HuH-7 (cell line): ENCODE measurements around the gene GRB10.

ENCODE experiments used
- DNase-seq: peaks from one replicate; pipeline ENCODE4 v3.0.0; 2011; ENCODE audit warnings: low spot score

GRB10 gene

DNA sequence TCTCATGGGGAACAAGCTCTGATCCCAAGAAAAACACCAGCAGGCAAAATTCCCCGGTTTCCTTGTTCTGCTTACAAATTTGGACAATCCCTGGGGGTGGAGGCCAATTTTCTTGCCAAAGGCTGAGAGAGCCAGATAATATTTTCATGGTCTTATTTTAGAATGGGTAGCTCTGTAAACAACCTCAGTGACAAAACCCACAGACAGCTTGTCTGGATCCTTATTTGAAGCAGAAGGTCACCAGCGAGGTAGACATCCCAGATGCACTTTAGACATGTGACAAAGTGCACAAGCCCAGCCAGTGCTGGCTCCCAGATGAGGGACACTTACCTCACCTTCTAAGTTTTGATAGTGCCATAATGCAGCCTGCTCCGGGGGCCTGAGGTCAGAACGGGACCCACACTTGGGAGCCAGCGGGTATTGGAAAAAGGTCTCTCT is 114.9 kb downstream of the GRB10 start:
- no peak for DNase-seq

DNA sequence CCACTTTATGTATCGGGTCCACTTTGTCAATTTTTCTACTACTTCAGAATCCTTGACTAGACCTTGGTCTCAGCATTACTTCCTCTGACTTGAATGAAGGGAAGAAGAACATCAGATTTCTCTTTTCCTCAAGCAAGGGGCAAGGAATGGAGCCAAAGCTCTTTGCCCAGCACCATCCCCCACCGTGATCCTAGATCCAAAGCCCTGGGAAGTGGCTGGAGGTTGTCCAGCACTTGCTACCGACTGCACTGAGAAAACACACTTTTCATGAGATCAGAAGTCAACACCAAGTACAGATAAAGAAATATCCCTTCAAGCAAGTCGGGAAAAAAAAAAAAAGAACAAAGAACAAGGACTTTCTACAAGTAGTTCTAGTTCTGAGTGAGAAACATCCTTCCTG is 115.4 kb downstream of the GRB10 start:
- no peak for DNase-seq

DNA sequence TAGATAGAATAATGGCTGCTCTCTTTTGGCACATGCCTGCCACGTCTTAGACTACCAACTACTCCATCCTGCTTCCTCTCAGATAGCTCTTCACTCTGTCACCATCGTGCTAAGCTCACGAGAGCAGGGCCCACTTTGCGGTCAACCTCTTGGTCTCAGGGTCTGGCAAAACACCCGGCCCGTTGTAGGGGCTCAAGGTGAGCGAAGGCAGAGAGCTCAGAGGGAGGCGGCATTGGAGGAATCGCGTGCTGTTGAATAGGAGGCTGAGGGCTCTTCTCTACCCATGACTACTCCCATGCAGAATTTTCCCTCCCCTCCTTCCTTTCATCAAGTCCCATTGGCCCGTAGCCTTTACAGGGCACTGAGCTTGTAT is 116.6 kb downstream of the GRB10 start:
- DNase-seq: no peak

DNA sequence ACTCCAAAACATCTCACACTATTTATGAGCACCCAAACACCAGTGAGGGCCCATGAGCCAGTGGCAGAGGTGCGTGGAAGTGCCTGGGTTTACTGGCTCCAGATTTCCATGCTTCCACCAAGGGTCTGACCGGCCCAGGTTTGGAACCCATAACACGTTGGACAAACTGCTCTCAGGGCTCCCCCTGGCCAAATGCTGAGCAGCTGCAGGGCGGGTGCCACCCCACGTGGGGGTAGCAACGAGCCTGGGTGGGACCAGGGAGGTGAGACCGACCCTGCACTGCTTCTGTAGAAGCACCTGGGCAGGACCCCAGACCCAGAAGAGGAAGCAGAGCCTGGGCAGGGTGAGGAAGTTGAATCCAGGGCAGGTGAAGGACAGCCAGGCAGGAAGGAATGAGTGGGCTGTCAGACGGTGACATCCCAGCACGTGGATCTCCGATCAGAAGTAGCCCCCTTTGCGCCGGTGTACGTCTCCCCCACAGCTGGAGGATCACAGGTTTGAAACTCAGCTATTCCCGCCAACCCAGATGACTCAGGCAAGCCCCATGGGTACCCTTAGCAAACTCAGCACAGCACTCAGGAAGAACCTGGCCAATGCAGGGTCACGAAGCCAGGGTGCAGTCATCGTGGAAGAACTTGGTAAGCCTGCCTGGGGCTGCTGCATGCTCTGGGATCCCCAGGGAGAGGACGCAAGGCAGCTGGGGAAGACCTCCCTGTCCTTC is 117.1 kb downstream of the GRB10 start:
- no peak for DNase-seq

DNA sequence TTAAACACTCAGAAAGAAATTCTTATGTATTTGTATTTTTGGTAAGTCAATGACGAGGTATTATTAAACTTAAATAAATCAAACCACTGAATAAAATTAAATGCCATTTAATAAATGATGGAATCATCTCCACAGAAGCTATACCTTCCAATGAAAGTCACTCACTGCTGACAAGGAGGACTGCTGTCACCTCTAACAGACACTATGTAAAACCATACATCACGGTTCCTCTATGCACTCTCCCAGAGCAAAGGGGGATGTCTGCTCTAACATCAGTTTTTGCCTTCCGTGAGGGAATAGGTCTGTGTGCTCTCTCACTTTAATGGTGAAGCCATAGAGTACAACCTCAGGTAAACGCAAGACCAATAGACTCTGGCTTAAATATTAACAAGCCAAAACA is 117.8 kb downstream of the GRB10 start:
- no peak for DNase-seq

DNA sequence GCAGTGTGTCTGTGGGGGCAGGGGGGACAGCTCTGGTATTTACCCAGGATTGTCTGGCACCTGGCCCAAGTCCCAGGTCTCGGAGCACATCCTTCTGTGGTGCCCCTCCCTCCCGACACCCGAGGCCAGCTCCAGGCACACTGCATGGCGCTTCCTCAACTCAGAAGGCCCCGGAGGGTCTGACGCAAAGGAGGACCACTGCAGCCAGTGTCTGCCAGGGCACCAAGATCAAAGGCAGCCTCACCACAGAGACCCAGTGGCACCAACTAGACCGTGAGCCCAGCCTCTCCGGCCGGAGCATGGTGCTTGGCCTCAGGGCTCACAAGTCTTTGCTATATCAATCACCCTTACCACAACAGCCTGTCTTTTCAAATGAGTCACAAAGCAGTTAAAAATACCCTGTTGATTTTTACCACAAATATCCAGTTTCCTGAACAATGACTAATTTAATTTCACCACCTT is 118.2 kb downstream of the GRB10 start:
- DNase-seq: no peak

DNA sequence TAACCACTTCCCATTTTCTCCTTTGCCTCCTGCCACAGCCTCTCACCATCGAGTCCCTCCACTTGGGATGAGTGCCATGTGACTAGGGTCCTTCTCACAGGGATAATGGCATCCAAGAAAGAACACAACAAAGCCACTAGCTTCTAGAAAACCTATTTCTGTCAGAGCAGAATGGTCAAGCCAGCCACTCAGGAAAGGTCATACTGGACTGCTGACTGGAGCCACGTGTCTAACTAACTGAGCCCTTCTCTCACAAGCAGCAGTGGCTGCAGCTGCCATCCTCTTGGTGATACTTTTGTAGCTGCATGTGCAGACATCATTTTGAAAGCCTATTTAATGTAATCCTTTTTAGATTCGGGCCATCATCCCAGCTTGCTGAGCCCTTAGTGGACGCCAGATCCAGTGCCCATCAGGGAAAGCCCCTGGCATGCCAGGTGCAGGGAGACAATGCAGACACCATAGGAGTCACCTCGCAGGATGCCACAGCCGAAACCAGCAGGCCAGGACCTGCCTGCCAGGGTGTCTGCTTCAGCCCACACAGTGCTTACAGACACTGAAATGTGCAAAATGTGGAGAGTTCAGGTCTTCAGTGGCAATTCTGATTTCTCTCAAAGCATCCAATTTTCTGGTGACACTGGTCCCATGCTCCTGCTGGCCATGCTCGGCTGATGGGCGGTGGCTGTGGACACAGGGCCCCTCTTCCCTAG is 119.1 kb downstream of the GRB10 start:
- no peak for DNase-seq

DNA sequence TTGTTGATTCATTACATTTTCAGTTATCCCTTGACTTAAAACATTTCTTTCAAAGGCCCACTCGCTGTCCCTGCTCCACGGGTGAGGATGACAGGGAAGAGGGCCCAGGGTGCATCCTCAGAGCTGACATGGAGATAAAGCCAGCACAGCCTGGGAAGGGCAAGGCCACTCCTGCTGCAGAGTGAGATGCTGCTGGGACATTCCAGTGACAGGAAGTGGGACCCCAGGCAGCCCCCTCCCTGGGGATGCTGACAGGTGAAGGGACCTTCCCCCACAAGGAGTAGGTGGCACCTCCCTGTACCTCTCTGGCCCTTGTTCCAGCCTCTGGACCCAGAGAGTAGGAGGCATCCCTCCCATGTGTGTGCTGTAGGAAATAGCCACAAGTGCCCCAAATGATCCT is 119.7 kb downstream of the GRB10 start:
- no peak for DNase-seq

DNA sequence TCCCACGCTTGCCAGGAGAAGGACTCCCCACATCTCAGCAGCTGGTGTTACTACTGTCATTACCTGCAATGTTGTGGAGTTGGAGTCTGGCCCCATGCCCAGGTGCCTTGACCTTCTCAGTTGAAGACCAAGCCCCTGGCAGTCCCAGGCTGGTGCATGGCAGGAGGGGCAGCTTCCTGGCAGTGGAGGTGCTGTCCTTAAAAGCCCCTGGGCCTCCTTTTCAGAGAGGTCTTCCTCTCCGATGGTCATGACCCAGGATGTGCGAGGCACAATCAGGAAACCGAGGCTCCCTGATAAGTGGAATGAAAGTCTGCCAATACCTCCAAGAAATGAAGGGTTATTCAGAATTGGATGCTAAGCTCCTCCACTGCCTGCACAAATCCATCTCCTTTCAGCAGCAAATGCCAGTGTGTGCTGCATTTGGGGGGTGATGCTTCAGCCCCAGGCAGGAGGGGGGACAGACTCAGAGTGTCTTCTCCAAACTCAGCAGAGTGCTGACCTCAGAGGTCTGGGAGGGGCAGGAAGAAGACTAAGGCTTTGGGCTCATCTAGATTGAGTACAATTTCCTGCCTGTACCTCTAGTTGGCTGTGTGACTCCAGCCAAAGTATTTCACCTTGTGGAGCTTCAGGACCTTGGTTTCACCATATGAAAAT is 120.5 kb downstream of the GRB10 start:
- DNase-seq: no peak

DNA sequence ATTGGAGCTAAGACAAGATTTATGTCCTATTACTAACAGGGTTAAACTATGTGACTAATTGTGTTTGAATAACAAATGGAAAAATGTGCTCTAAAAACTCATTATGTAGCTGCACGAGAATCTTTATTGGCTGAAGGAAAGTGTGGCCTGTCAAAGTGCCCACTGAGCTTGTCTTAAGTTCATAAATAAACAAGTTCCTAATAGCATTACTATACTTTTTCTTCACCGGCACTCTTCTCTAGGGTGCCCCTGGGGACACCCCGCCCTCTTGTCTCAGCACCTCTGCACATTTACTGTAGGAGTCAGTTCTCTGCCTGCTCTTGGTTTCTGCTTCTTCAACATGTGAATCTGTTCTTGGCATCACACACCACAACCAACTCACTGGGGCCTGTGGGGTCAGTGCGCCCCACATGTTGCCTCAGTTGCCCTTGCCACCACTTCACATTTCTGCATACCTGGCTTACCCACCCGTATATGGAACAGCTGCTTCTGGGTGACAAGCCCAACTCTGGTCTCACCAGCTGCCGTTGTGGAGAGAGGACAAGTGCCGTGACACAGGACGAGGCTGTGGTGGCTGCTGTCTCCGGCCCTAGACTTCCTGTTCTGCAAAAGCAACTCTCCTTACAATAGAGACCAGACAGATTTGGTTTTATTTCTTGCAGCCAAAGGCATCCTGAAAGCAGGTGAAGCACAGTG is 121.2 kb downstream of the GRB10 start:
- DNase-seq: no peak

DNA sequence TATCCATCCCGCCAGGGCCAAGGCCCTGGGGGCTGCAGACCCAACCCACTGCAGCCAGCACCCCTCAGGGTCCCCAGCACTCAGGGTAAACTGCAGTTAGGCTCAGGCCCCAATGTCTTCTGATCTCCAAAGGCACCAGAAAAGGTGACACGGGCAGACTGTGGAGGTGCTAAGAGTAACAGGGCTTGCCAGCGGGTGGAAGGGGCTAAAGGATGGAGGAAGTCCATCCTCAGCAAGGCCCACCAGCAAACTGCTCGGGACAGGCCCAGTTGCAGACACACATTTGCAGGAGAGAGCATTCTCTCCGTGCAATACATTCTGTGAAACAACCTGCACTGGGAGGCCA is 121.9 kb downstream of the GRB10 start:
- DNase-seq: no peak

DNA sequence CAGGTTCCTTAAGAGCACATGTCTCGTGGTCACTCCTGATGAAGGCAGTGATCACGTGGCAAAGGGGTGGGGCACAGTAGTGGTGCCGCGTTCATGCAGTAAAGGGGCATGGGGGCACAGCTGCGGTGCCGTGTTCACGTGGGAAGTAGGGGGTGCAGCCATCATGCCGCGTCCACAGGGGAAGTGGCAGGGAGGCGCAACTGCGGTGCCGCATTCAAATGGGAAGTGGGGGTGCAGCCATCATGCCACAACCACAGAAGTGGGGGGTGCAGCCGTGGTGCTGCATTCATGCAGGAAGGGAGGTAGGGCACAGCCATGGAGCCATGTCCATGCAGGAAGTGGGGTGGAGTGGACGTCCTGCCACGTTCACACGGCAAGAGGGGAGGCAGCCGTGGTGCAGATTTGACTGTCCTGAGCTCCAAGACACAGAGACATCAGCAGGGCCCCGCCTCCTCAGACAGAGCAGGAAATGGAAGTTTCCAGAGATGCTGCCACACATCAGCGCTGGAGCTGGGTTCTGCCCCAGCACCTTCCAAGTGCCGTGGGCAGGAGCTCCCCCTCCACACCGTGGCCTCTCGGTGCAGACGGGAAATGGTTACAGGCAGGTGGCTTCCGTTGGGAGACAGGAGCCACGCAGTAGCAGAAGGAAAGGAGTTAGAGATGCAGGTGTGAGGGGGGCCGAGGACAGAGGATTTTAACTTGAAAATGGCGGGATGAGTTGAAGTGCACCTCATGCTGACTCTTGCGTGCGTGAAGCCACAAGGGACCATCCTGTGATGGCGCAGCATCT is 122.5 kb downstream of the GRB10 start:
- DNase-seq: no peak

DNA sequence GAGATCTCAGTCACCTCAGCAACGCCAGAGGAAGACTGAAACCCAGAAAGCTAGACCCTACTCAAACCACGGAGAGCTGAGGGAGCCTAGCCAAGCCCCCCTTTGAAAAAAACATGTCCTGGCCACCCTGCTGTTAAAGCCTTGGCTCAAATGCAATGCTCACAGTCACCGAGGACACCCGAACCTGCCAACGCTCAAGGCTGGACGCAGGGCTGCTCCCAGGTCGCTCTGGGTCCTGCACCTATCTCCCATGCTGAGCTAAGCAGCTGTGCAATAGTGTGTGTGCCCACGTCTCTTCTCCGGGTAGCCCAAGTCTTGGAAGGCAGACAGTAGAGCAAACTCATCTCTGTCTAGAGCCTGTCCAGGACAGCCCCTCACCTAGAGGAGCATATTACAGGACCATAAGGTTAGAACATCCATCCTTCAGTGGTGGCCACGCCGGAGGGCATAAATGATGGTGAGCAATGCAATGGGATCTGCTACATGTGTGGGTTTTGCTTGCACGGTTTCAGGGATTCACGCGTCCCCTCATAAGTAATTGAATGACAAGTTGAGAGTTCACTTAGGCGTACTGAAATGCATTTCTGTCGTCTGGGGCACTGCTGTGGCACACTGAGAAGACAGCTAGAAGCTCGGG is 123.2 kb downstream of the GRB10 start:
- DNase-seq: no peak

DNA sequence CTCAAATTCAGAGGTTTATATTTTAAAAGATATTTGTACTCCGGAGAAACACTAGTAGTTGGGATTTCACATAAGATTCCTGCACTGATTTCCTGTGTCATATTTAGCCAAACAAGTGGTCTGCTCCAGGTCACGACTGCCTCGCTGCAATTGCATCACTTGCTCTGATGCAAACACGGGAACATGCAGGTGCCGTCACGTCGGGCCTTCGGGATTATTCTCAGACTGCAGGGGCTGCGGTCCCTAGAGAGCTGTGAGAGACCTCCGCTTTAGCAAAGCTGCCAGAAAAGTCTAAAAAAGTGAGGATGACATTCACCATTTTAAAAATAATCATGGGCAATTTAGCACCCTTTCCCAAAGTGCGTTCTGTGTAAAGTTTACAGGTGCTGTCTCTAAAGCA is 124.0 kb downstream of the GRB10 start:
- DNase-seq: no peak

DNA sequence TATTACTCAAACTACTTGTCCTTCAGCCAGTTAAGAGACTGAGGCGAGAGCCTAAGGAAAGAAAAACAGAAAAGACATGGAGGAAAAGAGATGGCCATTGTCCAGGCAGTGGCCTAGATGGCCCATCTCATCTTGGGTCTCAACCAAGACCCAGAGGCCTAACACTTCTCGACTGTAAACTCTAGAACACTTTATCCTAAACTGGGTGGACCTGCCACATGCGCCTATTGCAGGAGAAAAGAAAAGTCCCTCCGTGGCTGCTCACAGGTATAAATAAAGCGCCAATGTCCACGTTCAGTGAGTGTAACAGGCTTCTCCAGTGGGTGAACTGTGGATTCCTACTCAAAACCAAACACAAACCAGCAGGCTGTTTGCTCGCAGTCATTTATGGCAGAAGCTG is 124.8 kb downstream of the GRB10 start:
- DNase-seq: no peak

DNA sequence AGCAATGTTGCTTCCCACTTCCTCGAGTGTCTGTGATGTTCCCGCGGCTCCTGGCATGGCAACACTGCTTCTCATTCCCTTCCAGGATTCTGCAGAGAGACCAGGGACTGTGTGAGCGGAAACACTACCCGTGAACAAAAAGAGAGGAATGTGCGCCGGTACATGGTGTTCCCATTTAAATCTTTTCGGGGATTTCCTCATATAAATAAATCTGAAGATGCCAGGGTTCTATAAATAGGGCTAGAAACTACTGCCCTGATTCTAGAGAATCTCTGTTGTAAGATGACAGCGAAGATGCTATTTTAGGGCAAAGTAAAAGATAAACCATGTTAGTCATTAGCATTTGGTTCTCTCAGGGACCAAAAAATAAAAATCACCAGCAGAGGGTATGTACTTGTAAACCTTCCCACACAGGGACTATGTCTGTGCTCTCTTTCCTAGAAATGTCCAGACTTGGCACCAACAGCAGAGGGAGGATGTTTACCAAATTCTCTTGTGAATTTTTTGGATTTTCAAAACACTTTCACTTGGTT is 125.3 kb downstream of the GRB10 start:
- DNase-seq: no peak

DNA sequence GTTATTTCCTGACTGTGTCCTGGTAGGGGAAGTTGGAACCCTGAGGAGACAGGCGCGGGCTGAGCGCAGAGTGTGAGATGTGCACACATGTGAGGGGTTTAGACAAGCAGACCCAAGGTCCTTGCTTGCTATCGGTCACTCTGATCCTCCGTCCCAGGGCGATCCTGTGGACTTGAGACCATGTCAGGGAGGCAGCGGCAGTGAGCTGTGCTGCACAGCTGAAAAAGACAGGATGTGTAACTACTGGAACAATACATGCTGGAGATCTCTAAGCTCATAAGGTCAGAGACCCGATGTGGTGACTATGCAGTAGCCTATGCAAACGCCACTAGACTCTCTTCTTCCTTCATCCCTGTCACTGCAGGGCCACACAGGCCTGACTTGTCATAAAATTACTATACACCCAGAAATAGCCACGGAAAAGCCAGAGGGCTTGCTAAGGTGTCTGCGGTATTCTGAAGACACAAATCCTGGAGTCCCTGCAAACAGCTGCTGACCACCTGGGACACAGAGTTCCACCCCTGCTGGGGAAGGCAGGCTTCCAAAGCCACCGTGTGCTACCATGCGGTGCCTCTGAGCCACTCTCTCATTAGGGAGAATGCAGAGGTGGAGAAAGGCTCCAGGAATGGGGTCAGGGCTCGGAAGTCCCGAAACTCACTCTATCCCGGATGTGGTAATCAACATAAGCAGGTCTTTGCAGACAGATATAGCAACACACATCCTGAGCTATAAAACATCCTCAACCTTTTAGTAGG is 126.4 kb downstream of the GRB10 start:
- no peak for DNase-seq

DNA sequence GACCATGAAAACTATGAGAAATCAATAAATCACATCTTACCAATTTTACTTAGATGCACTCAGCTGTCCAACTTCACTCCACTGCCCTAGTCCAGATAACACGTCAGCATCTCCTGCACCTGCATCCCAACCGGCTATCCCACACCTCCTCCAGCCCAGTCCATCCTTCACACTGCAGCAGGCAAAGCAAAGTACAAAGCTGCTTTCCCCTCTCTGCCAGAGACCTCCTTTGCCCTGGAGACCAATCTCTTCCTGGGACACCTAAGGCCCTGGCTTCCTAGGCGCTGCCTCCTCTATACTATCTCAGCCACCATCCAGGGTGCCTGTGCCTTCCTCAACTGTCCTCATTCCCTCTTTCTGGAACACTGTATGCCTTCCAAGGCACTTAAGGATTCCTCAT is 127.2 kb downstream of the GRB10 start:
- no peak for DNase-seq

DNA sequence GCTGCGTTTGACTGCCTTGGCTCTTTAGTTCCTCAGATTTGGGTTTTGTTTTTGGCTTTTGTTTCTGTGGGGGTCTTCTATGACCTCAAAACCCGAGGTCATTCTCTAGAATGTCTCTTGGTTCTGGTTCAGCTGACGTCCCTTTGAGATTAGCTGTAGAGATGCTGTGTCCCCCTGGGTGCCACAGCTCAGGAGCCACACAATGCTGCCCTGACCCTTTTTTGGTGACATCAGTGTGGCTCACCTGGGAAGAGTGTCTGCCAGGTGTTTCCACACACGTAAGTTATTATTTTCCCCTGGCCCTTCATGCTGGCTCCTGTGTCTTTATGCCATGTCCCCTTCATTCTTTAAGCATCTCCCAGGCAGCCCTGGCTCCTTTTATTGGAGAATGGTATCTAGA is 127.7 kb downstream of the GRB10 start:
- no peak for DNase-seq

DNA sequence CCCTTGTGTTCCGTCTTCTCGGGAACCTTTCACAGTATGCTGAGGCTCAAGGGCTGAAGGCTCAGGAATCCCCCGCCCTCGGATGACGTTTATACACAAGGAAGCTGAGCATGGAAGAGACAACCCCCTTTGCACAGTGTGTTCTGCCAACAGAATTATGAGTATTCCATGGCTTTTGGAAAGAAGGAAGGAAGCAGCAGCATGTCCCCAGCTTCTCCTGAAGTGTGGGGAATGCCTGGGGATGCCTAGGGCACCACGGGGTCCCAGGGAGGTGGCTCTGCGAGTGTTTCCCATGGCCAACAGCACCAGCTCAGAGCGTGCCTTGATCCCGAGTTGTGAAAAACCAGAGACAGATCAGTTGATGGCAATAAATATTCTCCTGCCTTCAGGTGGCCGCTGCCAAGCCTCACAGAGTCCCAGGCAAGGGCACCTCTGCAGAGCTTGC is 128.7 kb downstream of the GRB10 start:
- DNase-seq: no peak
